Adrenal gland (tissue), 5 donors: ENCODE data around the gene RNF214.

Experiments
- POLR2A ChIP-seq, 2 donors: fragments of 450-650 bp; IDR thresholded peaks; one replicate each; pipeline ENCODE4 v1.6.1; 2017; ENCODE audit warnings: antibody characterized with exemption in 2 of 2, mild to moderate bottlenecking in 2 of 2, moderate library complexity in 1 of 2
- TF ChIP-seq, protein P1 (sequence below), 6 experiments: fragments of 450-650 bp in 4 of 6; fragments of 200-600 bp in 2 of 6; sonication (generic) in 1 of 6; IDR thresholded peaks; 1 replicate in 5 of 6; 2 replicates in 1 of 6; pipeline versions ENCODE4 v1.5.1 to v1.8.0; 2016 to 2021; ENCODE audit warnings: antibody characterized with exemption in 6 of 6, mild to moderate bottlenecking in 2 of 6, moderate library complexity in 1 of 6
- donor health status: DM: no; HTN: no; CAD: no.

DNA sequence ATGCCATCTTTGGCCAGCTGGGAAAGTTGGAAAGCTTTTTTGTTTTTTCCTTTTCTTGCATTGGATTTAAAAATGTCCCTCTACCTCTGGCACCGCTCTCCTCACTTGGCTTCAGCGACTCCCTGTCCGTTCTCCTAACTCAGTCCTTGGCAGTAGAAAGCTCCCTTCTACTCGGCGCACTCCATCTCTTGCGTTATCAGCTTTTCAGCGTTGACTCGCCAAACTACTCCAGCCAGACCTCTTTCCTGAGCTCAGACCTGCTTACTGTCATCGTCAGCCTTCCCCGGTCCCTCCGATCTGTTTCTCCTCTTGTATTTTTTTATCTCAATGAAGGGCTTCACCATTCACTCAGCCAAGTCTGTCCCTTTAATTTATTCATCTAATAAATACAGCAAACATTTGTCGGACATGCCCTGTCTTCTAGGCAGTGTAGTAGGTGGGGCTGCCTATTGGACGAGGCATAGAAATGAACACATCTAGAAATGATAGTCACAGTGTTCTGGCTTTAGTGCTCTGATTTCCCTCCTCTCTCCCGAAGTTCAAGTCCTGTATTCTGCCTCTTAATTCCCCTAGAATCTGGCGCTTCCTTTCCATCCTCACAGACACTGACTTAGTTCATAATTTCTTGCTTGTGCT lies 96.0 kb downstream of the RNF214 start:
- TF ChIP-seq, protein P1, sequence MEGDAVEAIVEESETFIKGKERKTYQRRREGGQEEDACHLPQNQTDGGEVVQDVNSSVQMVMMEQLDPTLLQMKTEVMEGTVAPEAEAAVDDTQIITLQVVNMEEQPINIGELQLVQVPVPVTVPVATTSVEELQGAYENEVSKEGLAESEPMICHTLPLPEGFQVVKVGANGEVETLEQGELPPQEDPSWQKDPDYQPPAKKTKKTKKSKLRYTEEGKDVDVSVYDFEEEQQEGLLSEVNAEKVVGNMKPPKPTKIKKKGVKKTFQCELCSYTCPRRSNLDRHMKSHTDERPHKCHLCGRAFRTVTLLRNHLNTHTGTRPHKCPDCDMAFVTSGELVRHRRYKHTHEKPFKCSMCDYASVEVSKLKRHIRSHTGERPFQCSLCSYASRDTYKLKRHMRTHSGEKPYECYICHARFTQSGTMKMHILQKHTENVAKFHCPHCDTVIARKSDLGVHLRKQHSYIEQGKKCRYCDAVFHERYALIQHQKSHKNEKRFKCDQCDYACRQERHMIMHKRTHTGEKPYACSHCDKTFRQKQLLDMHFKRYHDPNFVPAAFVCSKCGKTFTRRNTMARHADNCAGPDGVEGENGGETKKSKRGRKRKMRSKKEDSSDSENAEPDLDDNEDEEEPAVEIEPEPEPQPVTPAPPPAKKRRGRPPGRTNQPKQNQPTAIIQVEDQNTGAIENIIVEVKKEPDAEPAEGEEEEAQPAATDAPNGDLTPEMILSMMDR (IDR thresholded peaks at IDR 0.05) = peak in 1 of 6 experiments; percentile 2
- TF ChIP-seq POLR2A (IDR thresholded peaks at IDR 0.05) = no peak
